ENCODE data around the gene NEAT1.
"Not testable (repeated sequence)": the region's sequence is repeated elsewhere in the genome, so short reads cannot be mapped to it uniquely, and the experiment has no call there.

NEAT1 gene

GRCh38 chr11:65452806-65453490 lies 30.4 kb downstream of the NEAT1 start:
- TF ChIP-seq MYC (IDR thresholded peaks at IDR 0.05; ENCODE audit: low read depth, low read length) (no peak), CTCF (IDR thresholded peaks at IDR 0.05; ENCODE audit: low read depth, low read length) (no peak), POLR2A (IDR thresholded peaks at IDR 0.05; ENCODE audit: extremely low read depth, insufficient read length) (no peak), MAX (IDR thresholded peaks at IDR 0.05; ENCODE audit: low read depth, low read length) (no peak)
- no peak overlapping the region for H3K4me3 ChIP-seq (ENCODE audit: low read depth, low read length)
- no peak for DNase-seq (ENCODE audit: low read depth)

- H3K4me3 ChIP-seq (ENCODE audit: low read depth, low read length): peak overlapping the region; percentile 62
- no peak for DNase-seq (ENCODE audit: low read depth)
- TF ChIP-seq MYC (IDR thresholded peaks at IDR 0.05; ENCODE audit: low read depth, low read length) (no peak), CTCF (IDR thresholded peaks at IDR 0.05; ENCODE audit: low read depth, low read length) (no peak)
These were observed 31.7 kb downstream of the NEAT1 start for GRCh38 chr11:65454311-65454695.

- TF ChIP-seq MYC (IDR thresholded peaks at IDR 0.05; ENCODE audit: low read depth, low read length): no peak
- TF ChIP-seq POLR2A (IDR thresholded peaks at IDR 0.05; ENCODE audit: extremely low read depth, insufficient read length): peak; percentile 63
- peak; percentile 37 for TF ChIP-seq CTCF (IDR thresholded peaks at IDR 0.05; ENCODE audit: low read depth, low read length)
- no peak for TF ChIP-seq MAX (IDR thresholded peaks at IDR 0.05; ENCODE audit: low read depth, low read length)
- peak overlapping the region; percentile 62 for H3K4me3 ChIP-seq (ENCODE audit: low read depth, low read length)
- DNase-seq (ENCODE audit: low read depth): peak; percentile 88
These were observed 32.3 kb downstream of the NEAT1 start for GRCh38 chr11:65454696-65455456.

- TF ChIP-seq POLR2A (IDR thresholded peaks at IDR 0.05; ENCODE audit: extremely low read depth, insufficient read length): no peak
- TF ChIP-seq MAX (IDR thresholded peaks at IDR 0.05; ENCODE audit: low read depth, low read length): no peak
- TF ChIP-seq MYC (IDR thresholded peaks at IDR 0.05; ENCODE audit: low read depth, low read length): no peak
- DNase-seq (ENCODE audit: low read depth): no peak
- no peak overlapping the region for H3K4me3 ChIP-seq (ENCODE audit: low read depth, low read length)
These were observed 33.8 kb downstream of the NEAT1 start for GRCh38 chr11:65456418-65456817.

- H3K4me3 ChIP-seq (ENCODE audit: low read depth, low read length): no peak overlapping the region
- no peak for TF ChIP-seq MYC (IDR thresholded peaks at IDR 0.05; ENCODE audit: low read depth, low read length)
- TF ChIP-seq POLR2A (IDR thresholded peaks at IDR 0.05; ENCODE audit: extremely low read depth, insufficient read length): no peak
- no peak for TF ChIP-seq MAX (IDR thresholded peaks at IDR 0.05; ENCODE audit: low read depth, low read length)
- TF ChIP-seq CTCF (IDR thresholded peaks at IDR 0.05; ENCODE audit: low read depth, low read length): no peak
- DNase-seq (ENCODE audit: low read depth): no peak
These were observed 37.0 kb downstream of the NEAT1 start for GRCh38 chr11:65459552-65459951.

- H3K4me3 ChIP-seq (ENCODE audit: low read depth, low read length): not testable (repeated sequence)
These were observed 42.9 kb downstream of the NEAT1 start for GRCh38 chr11:65465471-65465870.

More at GRCh38 chr11:65465471-65465870, 42.9 kb downstream of the NEAT1 start:
- DNase-seq (ENCODE audit: low read depth): not testable (repeated sequence)

Measured in NB4 (cell line).